Measurements from ENCODE around the gene HNRNPA1. TPM values are rescaled to one million over a fixed set of nuclear protein-coding genes. Genes with fewer than 3 reads are reported as not detected.

HNRNPA1 gene
- total RNA-seq, 1 experiment from 2014 or later = 2,589 TPM

GRCh38 chr12:54287261-54288157 is 7.0 kb downstream of the HNRNPA1 start (continued):
- TF ChIP-seq ZNF425 (CRISPR knock-in tag; conservative IDR thresholded peaks at IDR 0.05) = peak; percentile 92
- TF ChIP-seq ESRRA (CRISPR knock-in tag; IDR thresholded peaks at IDR 0.05; ENCODE audit: borderline replicate concordance) = no peak
- TF ChIP-seq MLX (CRISPR knock-in tag; IDR thresholded peaks at IDR 0.05) = no peak
- TF ChIP-seq AR (CRISPR knock-in tag; IDR thresholded peaks at IDR 0.05) = peak; percentile 96

GRCh38 chr12:54292083-54292930 is 11.8 kb downstream of the HNRNPA1 start:
- POLR2A ChIA-PET = interaction anchor here (0.7 to 2.4 kb wide), 3 partner anchors 9 to 32 kb away, joined by 3 to 11 read pairs (median 4); partner anchors contain the start of genes CBX5 and HNRNPA1
- no peaks in the 10 kb centered on the region for H3K4me1 Mint-ChIP-seq
- no peak for DNase-seq (ENCODE audit: low spot score)
- H3K27me3 Mint-ChIP-seq (ENCODE audit: low read depth) = no peaks in the 10 kb centered on the region
- H3K9me3 Mint-ChIP-seq = no peaks in the 10 kb centered on the region
- no peak for ATAC-seq
- CTCF ChIA-PET = interaction anchor here (1.1 to 9.8 kb wide), 9 partner anchors 12 to 87 kb away, joined by 3 to 130 read pairs (median 6); partner anchors contain the start of genes CBX5, COPZ1 and HNRNPA1
- no peak overlapping the region for H3K27ac Mint-ChIP-seq
- TF ChIP-seq HMGA2 (CRISPR knock-in tag; IDR thresholded peaks at IDR 0.05) (no peak), ZNF416 (CRISPR knock-in tag; IDR thresholded peaks at IDR 0.05) (no peak)
- H3K36me3 Mint-ChIP-seq = no peaks in the 10 kb centered on the region; the same call in 1 of the 2 replicates
- no peak overlapping the region for H3K4me3 Mint-ChIP-seq

- TF ChIP-seq ZNF416 (CRISPR knock-in tag; IDR thresholded peaks at IDR 0.05) = no peak
- TF ChIP-seq RELA (CRISPR knock-in tag; IDR thresholded peaks at IDR 0.05; ENCODE audit: borderline replicate concordance) = no peak
- TF ChIP-seq NR2C2 (CRISPR knock-in tag; IDR thresholded peaks at IDR 0.05) = no peak
- TF ChIP-seq ATF6 (CRISPR knock-in tag; IDR thresholded peaks at IDR 0.05) = no peak
- no peak for TF ChIP-seq GTF2I (CRISPR knock-in tag; conservative IDR thresholded peaks at IDR 0.05)
- TF ChIP-seq TEAD1 (CRISPR knock-in tag; IDR thresholded peaks at IDR 0.05) = no peak
- no peak for TF ChIP-seq CREB1 (CRISPR knock-in tag; IDR thresholded peaks at IDR 0.05)
- no peak for TF ChIP-seq MXD4 (CRISPR knock-in tag; IDR thresholded peaks at IDR 0.05; ENCODE audit: borderline replicate concordance)
- no peak for TF ChIP-seq OVOL2 (CRISPR knock-in tag; IDR thresholded peaks at IDR 0.05; ENCODE audit: borderline replicate concordance)
- CTCF ChIA-PET = interaction anchor here (0.7 to 9.8 kb wide), 7 partner anchors 31 to 79 kb away, joined by 3 to 130 read pairs (median 9); partner anchors contain the start of gene COPZ1
- no peak overlapping the region for H3K4me3 Mint-ChIP-seq
- H3K4me1 Mint-ChIP-seq = no peaks in the 10 kb centered on the region
- no peak overlapping the region for H3K27ac Mint-ChIP-seq
- no peaks in the 10 kb centered on the region for H3K9me3 Mint-ChIP-seq
- POLR2A ChIA-PET = interaction anchor here (0.7 to 2.4 kb wide), 3 partner anchors 9 to 32 kb away, joined by 3 to 11 read pairs (median 4); partner anchors contain the start of genes CBX5 and HNRNPA1
- no peaks in the 10 kb centered on the region for H3K27me3 Mint-ChIP-seq (ENCODE audit: low read depth)
- no peaks in the 10 kb centered on the region for H3K36me3 Mint-ChIP-seq
- ATAC-seq (no peak), DNase-seq (ENCODE audit: low spot score) (no peak)
Measured at GRCh38 chr12:54292931-54293241, 12.4 kb downstream of the HNRNPA1 start.

All from WTC11 (cell line).